Activated naive CD8-positive, alpha-beta T cell treated with anti-CD3 and anti-CD28 coated beads for 36 hours (primary cell): Measurements from ENCODE around the gene NFIA. TPM values are rescaled to one million over a fixed set of nuclear protein-coding genes. Genes with fewer than 3 reads are reported as not detected.
"Not testable (repeated sequence)": the region's sequence is repeated elsewhere in the genome, so short reads cannot be mapped to it uniquely, and the experiment has no call there.

Experiments used
- DNase-seq: peaks from one replicate; pipeline ENCODE4 v3.0.0; 2021
- H3K27ac Mint-ChIP-seq: one replicate; pipeline ENCODE4 v1.8.0; 2022; ENCODE audit warnings: mild to moderate bottlenecking, moderate library complexity, mixed read lengths
- H3K27me3 Mint-ChIP-seq: one replicate; pipeline ENCODE4 v1.8.0; 2022; ENCODE audit warnings: mild to moderate bottlenecking, mixed read lengths
- H3K36me3 Mint-ChIP-seq: one replicate; pipeline ENCODE4 v1.8.0; 2021; ENCODE audit warnings: mild to moderate bottlenecking, mixed read lengths
- H3K4me1 Mint-ChIP-seq: one replicate; pipeline ENCODE4 v1.8.0; 2021; ENCODE audit warnings: mixed read lengths
- H3K4me3 Mint-ChIP-seq: one replicate; pipeline ENCODE4 v1.8.0; 2022; ENCODE audit warnings: mild to moderate bottlenecking, moderate library complexity, mixed read lengths
- H3K9me3 Mint-ChIP-seq: one replicate; pipeline ENCODE4 v1.8.0; 2022; ENCODE audit warnings: mixed read lengths
- total RNA-seq, 2 experiments: library from RNA; stranded (reverse); gene quantifications; one replicate each; pipeline ENCODE4 v1.2.3, GENCODE V29; 2021

NFIA gene
- total RNA-seq, 2 experiments from 2014 or later, result 1.3 to 1.7 TPM

- Mint-ChIP-seq H3K27me3 (no peaks in the 10 kb centered on the region), H3K4me1 (peaks cover 11% of the 10 kb centered on the region), H3K36me3 (no peaks in the 10 kb centered on the region), H3K9me3 (no peaks in the 10 kb centered on the region), H3K27ac (no peak overlapping the region), H3K4me3 (no peak overlapping the region)
- DNase-seq, result no peak
These were observed 368.7 kb downstream of the NFIA start for GRCh38 chr1:61450872-61451571.

DNA sequence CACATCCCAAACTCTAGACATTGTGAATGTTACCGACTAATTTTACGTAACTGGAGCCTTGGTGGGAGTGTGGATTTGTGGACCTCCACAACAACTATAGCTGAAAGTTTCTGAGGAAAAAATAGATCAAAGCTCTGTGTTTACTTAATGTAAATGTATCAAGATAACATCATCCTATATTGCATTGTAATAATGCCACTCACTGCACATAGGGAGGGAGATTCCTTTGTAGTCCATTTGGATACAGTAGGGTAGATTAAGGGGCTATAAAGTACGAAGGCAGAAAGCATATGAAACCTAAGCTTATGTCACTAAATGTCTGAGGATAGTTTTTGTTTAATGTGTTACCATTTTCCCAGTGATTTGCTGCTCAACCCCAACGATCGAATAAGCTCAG, 369.2 kb downstream of the NFIA start:
- no peak for DNase-seq
- no peak overlapping the region for H3K27ac Mint-ChIP-seq

DNA sequence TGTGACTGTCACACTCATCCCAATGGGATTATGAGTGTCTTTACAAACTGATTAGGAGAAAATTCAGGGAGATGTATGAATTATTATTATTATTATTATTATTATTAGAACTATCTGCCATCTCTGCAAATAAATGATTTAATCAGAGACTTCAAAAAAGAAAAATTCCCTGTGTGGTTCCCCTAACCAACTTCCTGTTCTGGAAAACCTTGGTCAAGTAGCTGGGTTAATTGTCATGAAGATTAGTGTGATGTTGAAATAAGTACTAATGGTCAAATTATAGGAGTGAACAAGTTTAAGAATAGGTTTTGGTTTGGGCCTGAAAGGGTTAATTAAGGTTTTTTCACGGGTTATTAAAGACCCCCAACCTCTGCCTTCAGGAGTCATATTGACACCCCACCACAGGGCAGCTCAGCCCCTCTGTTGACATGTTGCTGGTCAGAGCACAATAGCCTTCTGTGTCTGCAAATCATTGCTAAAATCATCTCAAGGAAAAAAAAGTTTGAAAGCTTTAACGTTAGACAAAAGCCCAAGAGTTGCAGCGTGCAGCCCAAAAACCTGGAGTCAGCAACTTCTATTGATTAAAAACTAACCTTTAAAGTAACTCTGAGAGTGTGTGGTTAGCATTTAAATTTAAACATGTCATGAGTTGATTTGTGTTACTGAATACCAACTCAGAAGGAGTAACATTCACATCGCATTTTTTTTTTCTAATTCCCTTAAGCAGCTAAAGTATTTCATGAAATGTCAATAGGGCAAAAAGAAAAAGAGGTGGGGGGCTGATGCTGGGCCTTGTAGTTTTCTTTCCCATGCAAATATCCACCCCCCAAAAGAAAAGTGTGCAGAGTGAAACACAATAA, 370.0 kb downstream of the NFIA start:
- Mint-ChIP-seq H3K36me3 (no peaks in the 10 kb centered on the region), H3K4me3 (no peak overlapping the region), H3K4me1 (peaks cover 11% of the 10 kb centered on the region), H3K27ac (no peak overlapping the region), H3K9me3 (no peaks in the 10 kb centered on the region), H3K27me3 (no peaks in the 10 kb centered on the region)
- DNase-seq, result no peak

More for the DNA sequence above, 369.2 kb downstream of the NFIA start:
- Mint-ChIP-seq H3K9me3 (no peaks in the 10 kb centered on the region), H3K4me3 (no peak overlapping the region), H3K27me3 (no peaks in the 10 kb centered on the region), H3K36me3 (no peaks in the 10 kb centered on the region), H3K4me1 (peaks cover 11% of the 10 kb centered on the region)

DNA sequence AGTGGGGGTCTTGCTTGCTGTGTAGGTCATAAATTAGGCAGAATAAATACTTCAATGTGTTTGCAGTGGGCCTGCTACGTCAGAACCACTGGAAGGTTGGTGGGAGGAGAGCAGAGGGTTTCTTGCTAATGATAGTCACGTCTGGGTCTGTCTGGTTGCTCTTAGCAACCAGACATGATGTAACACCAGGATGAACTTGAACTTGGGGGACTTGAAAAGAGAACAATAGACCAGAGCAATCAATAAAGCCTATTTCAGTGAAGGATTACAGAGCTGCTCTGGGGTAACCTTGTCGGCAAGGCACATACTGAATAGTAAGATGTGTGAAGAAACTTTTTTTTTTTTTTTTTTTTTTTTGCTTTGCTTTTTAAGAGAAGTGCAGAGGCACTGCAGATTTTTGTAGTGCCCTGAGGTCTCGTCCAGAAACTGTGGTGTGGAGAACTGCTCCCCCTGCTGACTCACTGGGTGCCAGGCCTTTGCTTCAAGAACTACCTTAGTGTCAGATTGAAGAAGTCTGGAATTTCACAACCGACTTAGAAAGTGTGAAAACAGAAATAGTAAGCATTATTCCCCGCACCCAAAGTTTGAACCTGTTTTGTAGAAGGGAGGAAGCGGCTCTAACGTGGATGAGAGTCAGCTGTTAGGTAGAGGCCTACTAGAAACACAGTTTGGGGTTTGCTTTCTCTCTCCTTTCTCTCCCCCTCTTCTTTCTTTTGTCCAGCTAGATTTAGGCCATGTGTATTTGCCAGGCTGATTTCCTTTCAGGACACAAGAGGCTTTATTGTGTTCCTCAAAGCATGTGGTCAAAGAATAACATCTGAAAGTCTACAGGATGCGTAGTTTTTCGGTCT, 371.0 kb downstream of the NFIA start:
- Mint-ChIP-seq H3K36me3 (no peaks in the 10 kb centered on the region), H3K27me3 (no peaks in the 10 kb centered on the region), H3K27ac (peak overlapping the region; percentile 67), H3K4me1 (peaks cover 11% of the 10 kb centered on the region), H3K9me3 (no peaks in the 10 kb centered on the region), H3K4me3 (no peak overlapping the region)
- peak; percentile 66 for DNase-seq

GRCh38 chr1:61455400-61455799, 373.0 kb downstream of the NFIA start:
- no peak overlapping the region for H3K4me3 Mint-ChIP-seq
- peaks cover 11% of the 10 kb centered on the region for H3K4me1 Mint-ChIP-seq
- no peaks in the 10 kb centered on the region for H3K9me3 Mint-ChIP-seq
- DNase-seq, result no peak
- H3K27ac Mint-ChIP-seq, result no peak overlapping the region
- no peaks in the 10 kb centered on the region for H3K27me3 Mint-ChIP-seq
- H3K36me3 Mint-ChIP-seq, result no peaks in the 10 kb centered on the region

GRCh38 chr1:61457526-61458040, 375.2 kb downstream of the NFIA start:
- Mint-ChIP-seq H3K27me3 (no peaks in the 10 kb centered on the region), H3K4me1 (peaks cover 11% of the 10 kb centered on the region), H3K4me3 (no peak overlapping the region), H3K27ac (no peak overlapping the region), H3K36me3 (no peaks in the 10 kb centered on the region), H3K9me3 (no peaks in the 10 kb centered on the region)
- no peak for DNase-seq

DNA sequence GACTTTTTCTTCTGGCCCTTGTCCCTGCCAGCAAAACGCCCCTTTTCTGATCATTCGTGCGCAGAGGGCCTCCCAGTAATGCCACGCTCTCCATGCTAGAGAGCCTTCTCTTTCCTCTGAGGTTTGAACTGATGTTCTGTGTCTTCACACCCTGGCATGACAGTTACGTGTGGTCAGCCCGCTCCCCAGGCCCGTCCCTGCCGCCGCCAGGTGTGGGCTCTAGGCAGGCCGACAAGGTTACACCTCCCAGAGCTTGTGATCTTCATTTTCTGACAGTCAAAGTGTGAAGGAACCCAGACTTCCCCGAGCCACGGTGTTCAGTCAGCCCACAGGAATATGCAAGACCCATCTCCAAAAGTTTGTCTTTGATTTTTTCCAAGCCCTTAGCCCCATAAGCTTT, 377.0 kb downstream of the NFIA start:
- no peak overlapping the region for H3K4me3 Mint-ChIP-seq

DNA sequence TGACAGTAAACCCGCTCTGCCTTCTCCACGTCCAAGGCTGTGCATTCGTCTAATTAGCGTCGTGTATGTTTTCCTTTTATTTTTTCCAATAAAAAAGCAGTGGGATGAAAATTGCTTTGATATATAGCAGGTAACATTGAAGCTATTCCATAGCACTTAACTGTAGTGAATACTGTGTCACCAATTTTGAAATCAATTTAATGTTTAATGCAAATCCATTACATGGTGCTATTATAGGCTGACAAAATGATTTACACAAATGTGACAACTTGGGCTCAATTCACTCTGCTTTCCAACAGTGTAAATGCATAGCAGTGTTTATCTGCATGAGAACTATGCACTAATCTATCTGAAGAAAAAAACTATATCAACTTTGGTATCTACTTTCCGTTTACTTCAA, 377.8 kb downstream of the NFIA start:
- DNase-seq, result no peak
- H3K9me3 Mint-ChIP-seq, result no peaks in the 10 kb centered on the region
- no peaks in the 10 kb centered on the region for H3K27me3 Mint-ChIP-seq
- H3K27ac Mint-ChIP-seq, result no peak overlapping the region
- H3K36me3 Mint-ChIP-seq, result no peaks in the 10 kb centered on the region
- no peaks in the 10 kb centered on the region for H3K4me1 Mint-ChIP-seq
- no peak overlapping the region for H3K4me3 Mint-ChIP-seq

More for the DNA sequence above, 377.0 kb downstream of the NFIA start:
- no peak for DNase-seq
- Mint-ChIP-seq H3K36me3 (no peaks in the 10 kb centered on the region), H3K9me3 (no peaks in the 10 kb centered on the region), H3K4me1 (no peaks in the 10 kb centered on the region), H3K27me3 (no peaks in the 10 kb centered on the region), H3K27ac (no peak overlapping the region)

GRCh38 chr1:61461406-61462384, 379.3 kb downstream of the NFIA start:
- H3K9me3 Mint-ChIP-seq, result no peaks in the 10 kb centered on the region
- no peaks in the 10 kb centered on the region for H3K27me3 Mint-ChIP-seq
- H3K27ac Mint-ChIP-seq, result no peak overlapping the region
- no peak overlapping the region for H3K4me3 Mint-ChIP-seq
- H3K36me3 Mint-ChIP-seq, result no peaks in the 10 kb centered on the region
- H3K4me1 Mint-ChIP-seq, result no peaks in the 10 kb centered on the region
- DNase-seq, result no peak

- Mint-ChIP-seq H3K4me1 (no peaks in the 10 kb centered on the region), H3K27ac (no peak overlapping the region), H3K4me3 (no peak overlapping the region), H3K36me3 (no peaks in the 10 kb centered on the region), H3K9me3 (no peaks in the 10 kb centered on the region), H3K27me3 (no peaks in the 10 kb centered on the region)
- DNase-seq, result no peak
These were observed 380.3 kb downstream of the NFIA start for GRCh38 chr1:61462628-61463027.

DNA sequence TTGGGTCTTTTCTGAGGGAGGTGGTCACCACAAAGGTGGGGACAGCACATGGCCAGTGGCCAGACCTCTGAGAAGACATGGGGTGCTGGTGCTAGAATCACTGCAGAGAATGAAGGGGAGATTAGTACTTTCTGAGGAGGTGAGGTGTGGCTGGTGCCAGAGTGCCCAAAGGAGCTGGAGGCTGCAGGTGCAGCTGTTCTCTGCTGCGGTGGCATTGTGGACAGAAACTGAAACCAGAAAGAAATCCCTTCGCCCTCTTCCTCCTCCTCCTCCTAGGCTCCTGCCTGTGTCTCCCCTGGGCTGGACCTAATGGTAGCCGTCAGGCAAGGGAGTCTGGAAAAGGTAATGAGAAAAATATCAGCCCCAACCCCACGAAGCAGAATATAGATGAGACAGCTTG, 380.9 kb downstream of the NFIA start:
- Mint-ChIP-seq H3K9me3 (no peaks in the 10 kb centered on the region), H3K27me3 (no peaks in the 10 kb centered on the region), H3K4me3 (no peak overlapping the region), H3K4me1 (no peaks in the 10 kb centered on the region), H3K27ac (no peak overlapping the region), H3K36me3 (no peaks in the 10 kb centered on the region)
- no peak for DNase-seq

- not testable (repeated sequence) for H3K27me3 Mint-ChIP-seq, H3K36me3 Mint-ChIP-seq, H3K4me1 Mint-ChIP-seq, H3K27ac Mint-ChIP-seq, DNase-seq, H3K9me3 Mint-ChIP-seq, H3K4me3 Mint-ChIP-seq
These were observed 385.5 kb downstream of the NFIA start for GRCh38 chr1:61467836-61468235.

- DNase-seq, result no peak
- Mint-ChIP-seq H3K4me1 (no peaks in the 10 kb centered on the region), H3K36me3 (no peaks in the 10 kb centered on the region), H3K9me3 (no peaks in the 10 kb centered on the region), H3K4me3 (no peak overlapping the region), H3K27ac (no peak overlapping the region), H3K27me3 (no peaks in the 10 kb centered on the region)
These were observed 387.0 kb downstream of the NFIA start for GRCh38 chr1:61469365-61469764.

- Mint-ChIP-seq H3K27me3 (no peaks in the 10 kb centered on the region), H3K27ac (no peak overlapping the region), H3K9me3 (no peaks in the 10 kb centered on the region), H3K4me1 (no peaks in the 10 kb centered on the region), H3K36me3 (no peaks in the 10 kb centered on the region), H3K4me3 (no peak overlapping the region)
- no peak for DNase-seq
These were observed 390.5 kb downstream of the NFIA start for GRCh38 chr1:61472876-61473275.
